GM21390 (cell line): ENCODE data around the gene MYLK2.
"Not testable (repeated sequence)": the region's sequence is repeated elsewhere in the genome, so short reads cannot be mapped to it uniquely, and the experiment has no call there.

Experiments used
- ATAC-seq: cut with Tn5 transposase; IDR thresholded peaks from one replicate; pipeline ENCODE4 v1.9.1; 2021; ENCODE audit not compliant: unreplicated experiment

MYLK2 gene

GRCh38 chr20:31815408-31816188 lies 3.6 kb upstream of the MYLK2 start:
- ATAC-seq: no peak

- no peak for ATAC-seq
Observed at GRCh38 chr20:31816221-31816620, 2.9 kb upstream of the MYLK2 start.

GRCh38 chr20:31817461-31817860 lies 1.7 kb upstream of the MYLK2 start:
- ATAC-seq: no peak

- ATAC-seq: no peak
Observed at GRCh38 chr20:31818376-31818908, 714 bp upstream of the MYLK2 start.

GRCh38 chr20:31820228-31820627 lies 1.1 kb downstream of the MYLK2 start:
- no peak for ATAC-seq

- no peak for ATAC-seq
Observed at GRCh38 chr20:31821427-31821826, 2.3 kb downstream of the MYLK2 start.

GRCh38 chr20:31822421-31823330 lies 3.5 kb downstream of the MYLK2 start:
- ATAC-seq: no peak

GRCh38 chr20:31823360-31824124 lies 4.4 kb downstream of the MYLK2 start:
- no peak for ATAC-seq

- no peak for ATAC-seq
Observed at GRCh38 chr20:31824125-31824485, 4.9 kb downstream of the MYLK2 start.

- no peak for ATAC-seq
Observed at GRCh38 chr20:31824554-31825313, 5.6 kb downstream of the MYLK2 start.

- ATAC-seq: no peak
Observed at GRCh38 chr20:31826074-31826473, 6.9 kb downstream of the MYLK2 start.

GRCh38 chr20:31827059-31827458 lies 7.9 kb downstream of the MYLK2 start:
- no peak for ATAC-seq

GRCh38 chr20:31828016-31828415 lies 8.9 kb downstream of the MYLK2 start:
- not testable (repeated sequence) for ATAC-seq

GRCh38 chr20:31829731-31830130 lies 10.6 kb downstream of the MYLK2 start:
- ATAC-seq: no peak

GRCh38 chr20:31830406-31830981 lies 11.3 kb downstream of the MYLK2 start:
- no peak for ATAC-seq

- ATAC-seq: no peak
Observed at GRCh38 chr20:31831211-31831610, 12.1 kb downstream of the MYLK2 start.

GRCh38 chr20:31831771-31832306 lies 12.7 kb downstream of the MYLK2 start:
- no peak for ATAC-seq

GRCh38 chr20:31833130-31833930 lies 14.2 kb downstream of the MYLK2 start:
- no peak for ATAC-seq

- no peak for ATAC-seq
Observed at GRCh38 chr20:31833931-31834521, 14.9 kb downstream of the MYLK2 start.
